ENCODE measurements around the gene ANKMY1.
A peak's percentile ranks its signal among the peaks of the same experiment; 100 is the strongest.

Gene ANKMY1

DNA sequence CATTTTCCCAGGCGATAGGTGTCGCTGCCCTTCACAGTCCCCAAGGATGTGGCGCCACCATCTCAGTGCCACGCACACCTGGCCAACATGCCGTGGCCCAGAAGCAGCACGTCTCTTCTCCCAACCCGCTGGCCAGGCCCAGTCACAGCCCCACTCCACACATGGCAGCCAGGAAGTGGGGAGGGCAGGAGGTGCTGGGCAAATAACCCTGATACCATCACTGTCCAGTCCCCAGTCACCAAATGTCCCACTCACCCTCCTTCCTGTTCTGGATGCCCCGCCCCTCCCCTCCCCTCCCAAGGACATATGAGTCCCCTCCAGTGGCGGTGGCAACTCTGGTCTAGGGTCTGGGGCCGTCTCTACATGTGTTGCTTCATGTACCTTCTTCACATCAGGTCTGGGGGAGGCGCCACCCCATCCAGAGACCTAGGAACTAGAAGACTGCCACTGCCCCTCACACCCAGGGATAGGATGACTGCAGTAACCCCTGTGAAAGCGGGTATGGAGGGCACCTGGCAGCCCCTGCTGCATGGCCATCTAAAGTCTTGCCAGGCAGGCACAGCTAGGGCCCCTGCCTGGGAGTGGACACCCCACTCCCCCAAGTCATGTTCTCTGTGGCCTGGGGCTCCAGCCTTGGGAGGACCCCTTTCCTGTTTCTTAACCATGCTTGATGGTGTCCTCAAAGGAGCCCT, 21.4 kb upstream of the ANKMY1 start:
- no peak for DNase-seq

DNA sequence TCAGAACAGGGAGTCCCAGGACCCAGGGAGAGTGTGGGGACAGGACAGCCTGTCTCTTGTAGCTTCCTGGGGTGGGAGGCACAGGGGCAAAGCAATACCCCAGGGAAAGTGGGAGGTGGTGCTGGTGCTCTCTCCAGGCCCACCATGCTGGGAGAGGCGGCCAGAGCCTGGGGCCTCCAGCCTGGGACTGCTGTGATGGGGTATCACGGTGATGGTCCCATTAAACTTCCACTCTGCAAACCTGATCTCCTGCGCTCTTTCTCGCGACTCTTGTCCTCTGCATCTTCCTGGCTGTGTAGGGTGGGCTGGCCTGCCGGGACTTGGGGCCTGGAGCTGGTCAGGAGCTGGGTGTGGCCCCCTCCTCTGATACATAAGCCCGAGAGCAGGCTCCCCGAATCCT, 20.7 kb upstream of the ANKMY1 start:
- no peak for DNase-seq

DNA sequence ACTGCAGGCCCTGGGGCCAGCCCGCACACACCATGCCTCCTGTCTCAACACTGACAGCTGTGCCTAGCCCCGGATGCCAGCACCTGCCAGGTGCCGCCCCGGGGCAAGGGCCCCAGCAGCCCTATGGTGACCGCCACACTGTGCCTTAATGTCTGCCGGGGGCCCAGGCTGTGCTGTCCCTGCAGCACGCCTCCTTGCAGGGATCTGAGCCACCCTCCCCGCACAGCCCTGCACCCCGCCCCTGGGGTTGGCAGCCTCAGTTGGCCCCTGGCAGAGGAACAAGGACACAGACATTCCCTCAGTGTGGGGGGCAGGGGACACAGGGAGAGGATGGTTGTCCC, 20.3 kb upstream of the ANKMY1 start:
- no peak for DNase-seq

DNA sequence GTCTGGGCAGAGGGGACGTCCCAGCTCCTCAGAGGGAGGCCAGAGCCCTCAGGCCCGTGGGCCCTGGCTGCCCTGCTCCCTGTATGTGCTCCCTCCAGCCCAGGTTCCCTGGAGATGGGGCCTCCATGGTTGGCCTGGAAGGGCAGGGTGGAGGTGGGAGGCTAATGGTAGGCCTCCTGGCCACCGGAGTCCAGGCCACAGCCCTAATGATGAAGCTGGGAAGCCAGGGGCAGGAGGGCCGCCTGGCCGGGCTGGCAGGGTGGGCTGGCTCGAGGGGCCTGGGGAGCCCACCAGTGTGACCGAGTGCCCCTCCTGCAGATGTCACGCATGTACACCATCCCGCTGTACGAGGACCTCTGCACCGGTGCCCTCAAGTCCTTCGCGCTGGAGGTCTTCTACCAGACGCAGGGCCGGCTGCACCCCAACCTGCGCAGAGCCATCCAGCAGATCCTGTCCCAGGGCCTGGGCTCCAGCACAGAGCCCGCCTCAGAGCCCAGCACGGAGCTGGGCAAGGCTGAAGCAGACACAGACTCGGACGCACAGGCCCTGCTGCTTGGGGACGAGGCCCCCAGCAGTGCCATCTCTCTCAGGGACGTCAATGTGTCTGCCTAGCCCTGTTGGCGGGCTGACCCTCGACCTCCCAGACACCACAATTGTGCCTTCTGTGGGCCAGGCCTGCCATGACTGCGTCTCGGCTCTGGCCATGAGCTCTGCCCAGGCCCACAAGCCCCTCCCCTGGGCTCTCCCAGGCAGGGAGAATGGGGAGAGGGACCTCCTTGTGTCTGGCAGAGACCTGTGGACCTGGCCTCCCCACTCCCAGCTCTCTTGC, 19.7 kb upstream of the ANKMY1 start:
- DNase-seq, result no peak

DNA sequence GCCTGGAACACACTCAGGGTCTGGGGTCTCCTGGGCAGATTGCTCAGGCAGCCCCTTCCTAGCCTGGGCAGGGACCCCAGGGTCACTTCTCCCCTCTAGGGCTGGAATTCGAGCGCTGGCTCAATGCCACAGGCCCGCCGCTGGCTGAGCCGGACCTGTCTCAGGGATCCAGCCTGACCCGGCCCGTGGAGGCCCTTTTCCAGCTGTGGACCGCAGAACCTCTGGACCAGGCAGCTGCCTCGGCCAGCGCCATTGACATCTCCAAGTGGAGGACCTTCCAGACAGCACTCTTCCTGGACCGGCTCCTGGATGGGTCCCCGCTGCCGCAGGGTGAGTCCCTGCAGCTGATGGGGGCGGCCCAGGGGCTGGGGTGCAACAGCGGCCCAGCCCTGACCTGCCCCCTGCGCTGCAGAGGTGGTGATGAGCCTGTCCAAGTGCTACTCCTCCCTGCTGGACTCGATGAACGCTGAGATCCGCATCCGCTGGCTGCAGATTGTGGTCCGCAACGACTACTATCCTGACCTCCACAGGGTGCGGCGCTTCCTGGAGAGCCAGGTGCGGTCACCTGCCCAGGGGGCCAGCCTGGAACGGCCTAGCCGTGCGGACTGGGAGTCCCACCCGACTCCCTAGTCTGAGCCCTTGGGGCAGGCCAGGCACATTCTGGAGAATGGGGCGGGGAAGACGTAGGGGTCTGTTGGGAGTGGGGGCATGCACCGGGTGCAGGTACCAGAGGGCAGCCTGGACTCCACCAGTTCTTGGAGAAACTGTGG, 18.8 kb upstream of the ANKMY1 start:
- DNase-seq, result no peak

DNA sequence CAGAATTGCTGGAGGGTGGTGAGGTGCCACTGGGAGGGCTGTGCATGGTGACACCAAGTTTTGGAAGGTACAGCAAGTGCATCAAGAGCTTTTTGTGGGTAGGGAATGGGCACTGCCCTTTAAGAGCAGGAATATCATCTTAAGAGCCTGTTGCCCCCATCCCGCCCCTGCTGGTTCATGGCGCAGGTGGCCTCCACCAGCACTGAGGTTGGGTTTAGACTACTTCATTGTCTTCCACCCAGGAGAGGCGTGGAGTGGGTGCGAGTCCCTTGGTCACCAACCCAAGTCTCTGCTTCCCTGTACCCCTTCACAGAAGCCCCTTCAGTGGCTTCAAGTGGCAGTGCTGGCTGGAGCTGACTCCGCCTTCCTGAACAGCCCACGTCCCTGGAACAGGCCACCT, 18.2 kb upstream of the ANKMY1 start:
- no peak for DNase-seq

DNA sequence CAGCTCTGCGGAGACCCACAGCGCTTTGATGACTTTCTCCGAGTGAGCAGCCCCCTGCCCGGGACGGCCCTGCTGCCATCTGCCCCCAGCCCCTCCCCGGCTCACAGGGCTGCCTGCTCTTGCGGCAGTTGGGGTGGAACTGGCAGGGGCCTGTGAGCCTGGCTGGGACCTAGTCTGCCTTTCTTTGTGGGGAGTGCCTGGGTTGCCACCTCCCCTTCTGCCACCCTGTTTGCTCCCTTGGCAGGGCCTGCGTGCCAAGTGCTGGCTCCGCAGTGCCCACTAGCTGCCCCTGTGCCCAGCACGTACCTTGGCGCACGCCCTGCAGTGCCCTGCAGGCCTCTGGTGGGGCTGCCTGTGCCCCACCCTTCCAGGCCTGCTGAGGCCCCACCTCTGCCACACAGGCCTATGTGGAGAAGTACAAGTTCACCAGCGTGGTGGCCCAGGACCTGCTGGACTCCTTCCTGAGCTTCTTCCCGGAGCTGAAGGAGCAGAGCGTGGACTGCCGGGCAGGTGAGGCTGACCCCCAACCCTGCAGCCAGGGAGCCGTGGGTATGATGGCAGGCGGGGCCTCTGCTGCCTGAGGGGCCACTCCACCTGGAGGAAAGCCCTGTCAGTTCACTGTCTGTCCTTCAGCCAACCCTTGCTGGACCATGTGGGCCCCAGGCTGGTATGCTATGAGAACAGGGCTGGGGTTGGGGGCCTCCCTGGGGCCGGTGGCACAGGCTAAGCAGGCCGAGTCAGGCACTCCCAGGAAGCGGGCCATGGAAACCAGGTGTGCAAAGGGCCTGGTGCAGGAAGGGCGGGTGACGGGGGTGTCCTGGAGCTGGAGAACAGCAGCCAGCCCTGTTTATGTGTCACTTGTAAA, 17.5 kb upstream of the ANKMY1 start:
- no peak for DNase-seq

DNA sequence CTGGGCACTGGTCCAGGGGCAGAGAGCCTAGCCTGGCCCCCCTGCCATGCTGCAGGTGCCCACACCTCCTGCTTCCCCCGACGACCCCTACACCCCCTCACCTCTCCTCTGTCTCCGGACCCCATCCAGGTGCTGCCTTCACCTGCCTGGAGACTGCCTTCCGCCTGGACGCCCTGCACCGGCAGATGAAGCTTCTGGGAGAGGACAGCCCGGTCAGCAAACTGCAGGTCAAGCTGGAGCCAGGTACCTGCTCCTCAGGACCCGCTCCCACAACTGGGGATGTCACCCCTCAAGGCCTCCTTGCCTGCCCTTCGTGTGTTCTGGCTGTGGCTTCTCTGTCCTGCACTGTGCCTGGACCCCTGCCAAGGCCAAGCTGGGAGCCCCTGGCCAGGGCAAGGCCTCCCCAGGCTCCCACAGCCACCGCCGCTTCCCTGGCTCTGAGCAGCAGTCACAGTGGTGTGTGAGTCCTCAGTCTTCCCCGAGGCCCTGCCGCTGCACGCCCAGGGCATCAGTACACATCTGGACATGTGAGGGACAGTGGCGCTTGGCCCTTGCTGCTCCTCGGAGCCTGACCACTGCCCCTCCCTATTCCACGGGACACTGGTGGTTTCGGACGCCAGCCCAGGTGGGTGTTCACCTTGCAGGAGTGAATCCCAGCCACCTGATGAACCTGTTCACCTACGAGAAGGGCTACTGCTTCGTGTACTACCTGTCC, 16.8 kb upstream of the ANKMY1 start:
- no peak for DNase-seq

DNA sequence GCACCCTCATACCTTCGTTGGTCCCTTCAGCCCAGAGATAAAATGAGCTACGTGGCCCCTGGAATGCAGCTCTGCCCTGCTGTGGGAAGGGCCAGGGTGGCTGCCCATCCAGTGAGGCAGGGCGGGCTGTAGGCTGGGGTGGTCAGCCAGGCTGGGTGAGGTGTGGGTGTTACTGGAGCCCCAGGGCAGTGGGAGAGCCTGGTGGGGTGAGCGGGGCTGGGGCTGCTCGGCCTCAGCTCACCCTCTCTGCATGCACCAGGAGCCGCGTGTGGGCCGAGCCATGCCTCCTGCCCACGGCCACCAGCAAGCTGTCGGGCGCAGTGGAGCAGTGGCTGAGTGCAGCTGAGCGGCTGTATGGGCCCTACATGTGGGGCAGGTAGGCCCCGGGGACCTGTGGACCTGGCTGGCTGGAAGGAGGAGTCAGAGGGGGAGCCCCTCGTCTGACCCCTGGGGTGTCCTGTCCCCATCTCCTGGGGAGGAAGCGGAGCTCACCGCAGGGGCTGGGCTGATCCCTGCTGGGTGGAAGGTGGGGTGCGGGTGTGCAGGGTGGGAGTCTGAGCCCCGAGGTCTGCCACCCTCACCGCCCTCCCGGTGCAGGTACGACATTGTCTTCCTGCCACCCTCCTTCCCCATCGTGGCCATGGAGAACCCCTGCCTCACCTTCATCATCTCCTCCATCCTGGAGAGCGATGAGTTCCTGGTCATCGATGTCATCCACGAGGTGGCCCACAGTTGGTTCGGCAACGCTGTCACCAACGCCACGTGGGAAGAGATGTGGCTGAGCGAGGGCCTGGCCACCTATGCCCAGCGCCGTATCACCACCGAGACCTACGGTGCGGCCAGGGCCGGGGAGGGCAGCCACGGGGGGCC, 16.0 kb upstream of the ANKMY1 start:
- DNase-seq, result no peak

DNA sequence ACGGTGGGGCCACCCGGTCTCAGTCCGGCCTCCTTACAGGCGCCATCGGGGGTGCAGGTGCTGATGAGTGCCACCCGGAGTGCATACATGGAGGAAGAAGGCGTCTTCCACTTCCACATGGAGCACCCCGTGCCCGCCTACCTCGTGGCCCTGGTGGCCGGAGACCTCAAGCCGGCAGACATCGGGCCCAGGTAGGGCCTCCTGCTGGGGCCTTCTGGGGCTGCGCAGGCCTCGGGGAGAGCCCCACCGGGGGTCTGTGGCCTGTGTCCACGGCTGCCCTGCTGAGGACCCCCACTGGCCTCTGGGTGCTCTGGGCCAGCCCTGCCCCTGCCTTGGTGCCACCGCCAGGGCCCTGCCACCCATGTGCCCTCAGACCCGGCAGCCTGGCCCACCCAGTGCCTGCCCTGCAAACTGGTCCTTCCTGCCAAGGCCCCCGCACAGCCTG, 15.3 kb upstream of the ANKMY1 start:
- no peak for DNase-seq

DNA sequence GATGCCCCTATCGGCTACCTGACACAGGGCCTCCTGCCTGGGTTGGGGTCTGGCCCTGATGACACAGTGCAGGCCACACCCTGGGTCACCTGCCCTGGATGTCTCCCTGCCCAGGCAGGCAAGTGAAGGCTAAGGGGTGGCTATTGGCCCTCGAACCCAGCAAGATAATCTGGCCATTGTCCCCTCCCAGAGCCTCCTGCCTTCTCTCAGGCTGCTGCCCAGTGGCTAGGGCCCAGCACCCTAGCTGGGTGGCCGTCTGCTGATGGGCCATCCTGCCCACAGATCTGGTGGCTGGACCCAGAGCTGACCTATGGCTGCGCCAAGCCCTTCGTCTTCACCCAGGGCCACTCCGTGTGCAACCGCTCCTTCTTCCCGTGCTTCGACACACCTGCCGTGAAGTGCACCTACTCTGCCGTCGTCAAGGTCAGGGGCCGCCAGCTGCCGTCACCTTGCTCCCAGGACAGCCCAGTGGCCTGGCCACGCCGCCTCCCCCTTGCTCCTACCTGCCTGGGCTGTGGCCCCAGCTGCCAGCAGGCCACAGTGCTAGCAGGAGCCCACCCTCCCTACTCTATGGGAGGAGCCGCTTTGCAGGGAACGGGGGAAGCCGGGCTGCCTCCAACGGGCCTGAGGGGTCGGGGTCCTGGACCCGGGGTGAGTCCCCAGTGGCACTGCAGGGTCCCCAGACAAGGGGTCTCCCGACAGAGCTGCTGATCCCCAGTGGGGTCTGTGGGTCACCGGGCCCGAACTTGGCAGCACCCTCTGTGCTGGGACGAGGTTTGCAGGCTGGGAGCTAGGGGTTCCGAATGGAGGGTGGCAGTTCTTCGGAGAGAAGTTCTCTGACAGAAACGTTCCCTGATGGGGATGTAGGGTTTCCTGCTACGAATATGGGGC, 14.6 kb upstream of the ANKMY1 start:
- DNase-seq, result no peak

DNA sequence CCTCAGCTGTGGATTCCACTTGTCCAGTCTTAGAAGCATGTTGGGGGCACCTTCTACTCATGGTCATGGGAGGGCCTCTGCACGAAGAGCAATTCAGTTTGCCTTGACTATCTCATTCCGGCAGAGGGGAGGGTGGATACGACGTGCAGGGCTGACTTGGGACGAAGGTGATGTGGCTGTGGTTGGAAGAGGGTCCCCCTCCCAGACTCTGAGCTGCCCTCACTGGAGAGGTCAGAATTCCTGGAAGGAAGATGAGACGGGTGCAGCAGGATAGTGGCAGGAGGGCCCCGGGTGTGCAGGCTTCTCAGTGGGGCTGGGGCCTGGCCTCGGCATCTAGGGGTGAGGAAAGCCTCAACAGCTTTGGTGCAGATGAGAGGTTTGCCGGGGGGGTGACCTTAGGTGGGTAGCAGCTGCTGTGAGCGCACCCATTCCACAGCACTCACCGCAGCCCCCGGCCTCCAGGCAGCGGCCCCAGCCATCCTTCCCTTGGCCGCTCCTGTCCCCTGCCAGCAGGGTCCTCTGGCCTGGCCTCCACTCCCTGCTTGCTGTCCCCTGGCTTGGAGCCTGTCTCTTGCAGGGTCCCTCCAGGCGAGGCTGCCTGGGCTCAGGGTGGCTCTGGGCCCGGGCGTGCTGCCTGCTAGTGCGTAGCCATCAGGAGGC, 13.7 kb upstream of the ANKMY1 start:
- DNase-seq, result no peak

DNA sequence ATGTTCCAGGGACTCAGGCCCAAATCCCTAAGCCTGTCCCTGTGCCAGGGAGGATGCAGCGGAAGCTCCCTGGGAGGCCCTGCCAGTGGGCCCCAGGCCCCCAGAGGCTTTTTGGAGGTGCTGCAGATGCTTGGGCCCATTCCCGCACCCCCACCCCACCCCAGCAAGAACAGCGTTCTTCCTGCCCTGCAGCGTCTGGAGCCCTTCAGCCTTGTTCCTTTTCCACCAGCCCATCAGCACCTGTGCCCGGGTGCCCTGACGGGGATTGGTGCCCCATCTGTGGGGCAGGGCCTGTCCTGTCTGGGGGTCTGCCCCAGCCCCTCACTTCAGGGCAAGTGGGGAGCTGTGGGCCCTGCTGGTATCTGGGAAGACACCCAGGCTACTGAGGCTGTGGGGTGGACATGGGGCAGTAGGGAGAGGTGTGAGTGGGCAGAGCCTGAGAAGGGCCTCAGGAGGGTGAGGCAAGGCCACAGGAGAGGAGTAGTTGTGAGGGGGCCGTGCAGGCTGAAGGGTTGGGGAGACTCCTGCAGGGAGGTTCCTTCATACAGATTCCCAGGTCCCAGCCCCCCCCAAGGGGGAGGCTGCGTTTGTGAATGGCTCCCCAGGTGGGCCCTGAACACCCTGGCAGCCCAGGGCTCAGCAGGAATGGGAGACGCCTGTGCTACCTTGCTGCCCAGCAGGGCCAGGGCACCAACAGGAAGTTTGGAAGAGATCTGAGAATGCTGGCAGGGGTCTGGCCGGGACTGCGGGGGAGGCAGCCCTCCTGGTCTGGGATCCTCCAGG, 12.9 kb upstream of the ANKMY1 start:
- DNase-seq, result no peak

DNA sequence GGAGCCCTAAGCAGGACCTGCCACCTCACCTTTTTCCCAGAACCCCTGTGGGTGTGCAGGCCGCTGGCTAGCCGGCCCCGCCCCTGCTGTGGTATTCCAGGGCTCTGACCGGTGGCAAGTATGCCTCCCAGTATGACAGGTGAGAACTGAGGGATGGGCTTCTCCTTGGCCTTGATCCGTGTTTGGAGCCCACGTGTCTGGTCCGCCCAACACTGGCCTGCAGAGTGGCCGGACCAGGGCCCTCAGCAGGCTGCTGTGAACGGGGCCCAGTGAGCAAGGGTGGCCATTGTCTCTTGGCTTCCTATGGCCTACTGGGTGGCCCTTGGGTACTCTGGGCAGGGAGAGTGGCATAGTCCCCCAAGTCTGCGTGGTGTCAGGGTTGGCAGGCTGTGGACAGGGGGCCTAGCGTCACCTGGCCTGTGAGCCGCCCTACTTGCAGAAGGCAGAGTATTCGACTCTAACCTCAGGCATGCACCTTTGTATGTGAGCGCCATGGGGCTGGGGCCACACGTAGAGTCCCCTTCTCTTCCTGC, 12.3 kb upstream of the ANKMY1 start:
- DNase-seq, result no peak

DNA sequence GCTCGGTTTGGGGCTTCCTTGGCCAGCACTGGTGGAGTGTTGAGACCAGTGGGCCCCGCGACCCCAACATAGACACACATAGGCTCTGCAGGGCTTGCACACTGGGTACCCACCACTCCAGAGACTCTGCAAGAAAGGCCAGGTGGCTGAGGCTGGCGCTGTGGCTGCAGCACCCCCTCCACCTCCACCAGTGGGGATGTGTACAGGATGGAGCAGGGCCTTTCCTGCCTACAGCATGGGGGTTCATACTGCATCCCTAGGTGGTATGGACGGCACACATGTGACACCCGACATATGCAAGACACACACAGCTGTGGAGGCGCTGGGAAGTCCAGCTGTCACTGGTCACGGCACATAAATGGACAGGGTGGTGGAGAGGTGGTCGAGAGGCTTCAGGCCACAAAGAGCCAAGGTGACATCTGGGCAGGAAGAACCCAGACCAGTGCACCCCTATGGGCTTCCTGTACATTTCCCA, 11.8 kb upstream of the ANKMY1 start:
- no peak for DNase-seq

DNA sequence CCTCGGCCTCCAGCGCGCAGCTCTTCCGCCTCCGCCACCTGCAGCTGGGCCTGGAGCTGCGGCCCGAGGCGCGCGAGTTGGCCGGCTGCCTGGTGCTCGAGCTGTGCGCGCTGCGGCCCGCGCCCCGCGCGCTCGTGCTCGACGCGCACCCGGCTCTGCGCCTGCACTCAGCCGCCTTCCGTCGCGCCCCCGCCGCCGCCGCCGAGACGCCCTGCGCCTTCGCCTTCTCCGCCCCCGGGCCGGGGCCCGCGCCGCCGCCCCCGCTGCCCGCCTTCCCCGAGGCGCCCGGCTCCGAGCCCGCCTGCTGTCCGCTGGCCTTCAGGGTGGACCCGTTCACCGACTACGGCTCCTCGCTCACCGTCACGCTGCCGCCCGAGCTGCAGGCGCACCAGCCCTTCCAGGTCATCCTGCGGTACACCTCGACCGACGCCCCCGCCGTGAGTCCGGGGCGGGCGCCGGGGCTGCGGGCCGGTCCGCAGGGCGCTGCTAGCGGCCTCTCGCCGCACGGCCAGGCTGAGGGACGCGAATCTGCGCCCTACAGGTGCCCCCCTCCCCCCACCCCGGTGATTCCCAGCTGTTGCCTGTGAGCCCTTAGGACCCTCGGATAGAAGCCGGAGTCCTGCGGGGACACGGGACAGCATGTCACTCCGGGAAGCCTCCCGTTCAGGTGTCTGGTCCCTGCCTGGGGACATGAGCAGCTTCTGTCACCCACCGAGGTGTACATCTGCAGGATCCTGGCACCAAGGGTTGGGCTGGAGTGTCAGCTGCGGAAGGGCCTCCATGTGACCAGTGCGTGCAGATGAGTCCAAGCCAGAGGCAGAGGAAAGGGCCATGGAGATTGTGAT, 11.1 kb upstream of the ANKMY1 start:
- DNase-seq, result peak; percentile 39 to 43

Data from activated CD4-positive, alpha-beta T cell treated with anti-CD3 and anti-CD28 coated beads, Interleukin-2, amount 50 U/mL, for 4 hours (primary cell).